IgD-negative memory B cell (primary cell): ENCODE results near the gene TMEM179B. TPM values are rescaled to one million over a fixed set of nuclear protein-coding genes. Genes with fewer than 3 reads are reported as not detected.
A peak's percentile ranks its signal among the peaks of the same experiment; 100 is the strongest.
"Not testable (repeated sequence)": the region's sequence is repeated elsewhere in the genome, so short reads cannot be mapped to it uniquely, and the experiment has no call there.

ENCODE experiments used
- H3K27ac Mint-ChIP-seq, 3 donors: one replicate each; pipeline ENCODE4 v1.8.0; 2020 to 2022; ENCODE audit warnings: mild to moderate bottlenecking in 3 of 3, mixed read lengths in 3 of 3, moderate library complexity in 1 of 3
- H3K27me3 Mint-ChIP-seq: one replicate; pipeline ENCODE4 v1.8.0; 2021; ENCODE audit warnings: mixed read lengths
- H3K36me3 Mint-ChIP-seq: one replicate; pipeline ENCODE4 v1.8.0; 2020; ENCODE audit warnings: mild to moderate bottlenecking, mixed read lengths
- H3K4me1 Mint-ChIP-seq, 3 donors: one replicate each; pipeline ENCODE4 v1.8.0; 2020 to 2022; ENCODE audit warnings: mixed read lengths in 3 of 3, mild to moderate bottlenecking in 1 of 3
- H3K4me3 Mint-ChIP-seq, 4 donors: one replicate each; pipeline ENCODE4 v1.8.0; 2020 to 2022; ENCODE audit warnings: mild to moderate bottlenecking in 4 of 4, mixed read lengths in 4 of 4, moderate library complexity in 3 of 4
- H3K9me3 Mint-ChIP-seq, 3 donors: one replicate each; pipeline ENCODE4 v1.8.0; 2020 to 2021; ENCODE audit warnings: mixed read lengths in 3 of 3, mild to moderate bottlenecking in 1 of 3
- polyA plus RNA-seq: library from polyadenylated mRNA; unstranded; fragments of 300-500 nt; fragmentation: Illumina TruSeq; gene quantifications from one replicate; pipeline ENCODE4 v1.2.3, GENCODE V29; 2021

Gene TMEM179B
- polyA plus RNA-seq, 1 donor from 2014 or later: 101 TPM

GRCh38 chr11:62805076-62805892, 18.1 kb downstream of the TMEM179B start, which contains the start of gene NXF1:
Gene NXF1 (minus strand): TSS chr11:62805440. CDS start chr11:62805356, 84 bp downstream.
- Mint-ChIP-seq H3K4me1 (peaks cover 13 to 15% (median 13%) of the 10 kb centered on the region in 3 donors), H3K36me3 (peaks cover 6% of the 10 kb centered on the region), H3K9me3 (no peaks in the 10 kb centered on the region), H3K27ac (peak within 1 kb of the TSS; percentile 97 to 99 (median 98)), H3K4me3 (peak within 1 kb of the TSS; percentile 98 to 99 (median 98)), H3K27me3 (no peaks in the 10 kb centered on the region)

DNA sequence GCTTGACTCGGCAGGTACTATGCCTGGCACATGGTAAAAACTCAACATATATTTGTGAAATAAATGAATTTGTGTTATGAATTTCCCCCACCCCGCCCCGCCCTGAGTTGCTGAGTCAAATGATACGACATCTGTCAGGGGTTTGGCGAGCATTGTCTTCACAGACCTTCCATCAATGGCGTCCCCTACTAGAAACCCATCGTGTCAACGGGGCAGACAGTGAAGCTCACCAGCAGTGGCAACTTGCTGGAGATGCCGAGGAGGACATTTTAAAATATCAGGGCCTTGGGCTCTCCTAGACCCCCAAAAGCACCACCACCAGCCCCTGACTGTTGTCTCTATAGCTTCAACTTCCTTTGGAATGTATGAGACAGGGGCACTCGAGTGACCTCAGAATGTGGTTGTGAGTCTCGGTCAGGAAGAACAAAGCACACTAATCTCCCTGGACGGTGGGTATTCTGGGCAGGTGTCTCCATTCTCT, 18.8 kb downstream of the TMEM179B start:
- peaks cover 6% of the 10 kb centered on the region for H3K36me3 Mint-ChIP-seq
- H3K4me1 Mint-ChIP-seq: peaks cover 13 to 16% (median 15%) of the 10 kb centered on the region in 3 donors
- peak overlapping the region; percentile 97 to 99 (median 98) for H3K27ac Mint-ChIP-seq
- H3K4me3 Mint-ChIP-seq: peak overlapping the region; percentile 98 to 99 (median 98)
- no peaks in the 10 kb centered on the region for H3K9me3 Mint-ChIP-seq
- H3K27me3 Mint-ChIP-seq: no peaks in the 10 kb centered on the region

GRCh38 chr11:62806611-62807121, 19.5 kb downstream of the TMEM179B start:
- peaks cover under 1% of the 10 kb centered on the region for H3K36me3 Mint-ChIP-seq
- H3K9me3 Mint-ChIP-seq: no peaks in the 10 kb centered on the region
- H3K27ac Mint-ChIP-seq: peak overlapping the region in 1 of 3 donors; percentile 97
- no peaks in the 10 kb centered on the region for H3K27me3 Mint-ChIP-seq
- peak overlapping the region; percentile 21 to 99 (median 80) for H3K4me3 Mint-ChIP-seq
- H3K4me1 Mint-ChIP-seq: peaks cover 13 to 20% (median 15%) of the 10 kb centered on the region in 3 donors

DNA sequence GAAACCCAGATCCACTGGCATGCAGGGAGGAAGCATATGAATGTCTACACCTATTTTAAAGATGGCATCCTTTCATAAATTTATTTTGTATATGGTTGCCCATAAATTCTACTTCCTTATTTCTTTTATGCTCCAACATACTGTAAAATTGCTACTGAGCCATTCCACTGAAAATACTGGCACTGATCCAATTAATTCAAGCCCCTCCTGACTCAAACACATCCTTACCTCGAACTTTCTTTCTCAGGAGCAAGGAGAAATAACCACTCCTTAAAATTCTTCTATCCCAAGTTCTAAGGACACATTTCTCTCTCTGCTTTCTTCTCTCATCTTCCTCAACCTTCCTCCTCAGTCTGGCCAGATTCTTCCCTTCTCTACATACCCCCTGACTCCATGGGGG, 23.5 kb downstream of the TMEM179B start:
- Mint-ChIP-seq H3K4me1 (peaks cover 5 to 8% (median 5%) of the 10 kb centered on the region in 3 donors), H3K36me3 (no peaks in the 10 kb centered on the region), H3K27me3 (no peaks in the 10 kb centered on the region), H3K9me3 (no peaks in the 10 kb centered on the region), H3K27ac (peak overlapping the region in 1 of 3 donors; percentile 78), H3K4me3 (peak overlapping the region in 1 of 4 donors; percentile 52)

DNA sequence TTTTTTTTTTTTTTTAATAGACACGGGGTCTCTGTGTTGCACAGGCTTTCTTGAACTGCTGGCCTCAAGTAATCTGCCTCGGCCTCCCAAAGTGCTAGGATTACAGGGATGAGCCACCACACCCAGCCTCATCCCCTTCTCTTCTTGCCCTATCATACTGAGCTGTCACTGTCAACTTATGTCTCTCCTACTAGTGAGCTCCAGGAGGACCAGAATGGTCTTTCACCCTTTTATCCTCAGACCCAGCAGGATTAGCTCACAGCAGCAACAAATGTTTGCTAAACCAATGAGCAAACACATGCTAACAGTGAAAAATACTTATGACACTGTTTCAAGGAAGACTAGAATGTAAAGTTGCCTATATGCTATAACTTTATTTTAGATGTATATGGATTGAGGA, 24.5 kb downstream of the TMEM179B start:
- Mint-ChIP-seq H3K9me3 (no peaks in the 10 kb centered on the region), H3K36me3 (no peaks in the 10 kb centered on the region), H3K27me3 (no peaks in the 10 kb centered on the region), H3K4me3 (peak overlapping the region in 1 of 4 donors; percentile 52), H3K4me1 (peaks cover 0 to 8% (median 2%) of the 10 kb centered on the region in 3 donors), H3K27ac (peak overlapping the region in 2 of 3 donors; percentile 1 to 78)

- Mint-ChIP-seq H3K27me3 (no peaks in the 10 kb centered on the region), H3K36me3 (peaks cover 6% of the 10 kb centered on the region), H3K27ac (no peak overlapping the region), H3K9me3 (no peaks in the 10 kb centered on the region), H3K4me1 (peaks cover 0 to 2% (median 0%) of the 10 kb centered on the region in 3 donors), H3K4me3 (no peak overlapping the region)
Measured at GRCh38 chr11:62816557-62816956, 29.4 kb downstream of the TMEM179B start.

DNA sequence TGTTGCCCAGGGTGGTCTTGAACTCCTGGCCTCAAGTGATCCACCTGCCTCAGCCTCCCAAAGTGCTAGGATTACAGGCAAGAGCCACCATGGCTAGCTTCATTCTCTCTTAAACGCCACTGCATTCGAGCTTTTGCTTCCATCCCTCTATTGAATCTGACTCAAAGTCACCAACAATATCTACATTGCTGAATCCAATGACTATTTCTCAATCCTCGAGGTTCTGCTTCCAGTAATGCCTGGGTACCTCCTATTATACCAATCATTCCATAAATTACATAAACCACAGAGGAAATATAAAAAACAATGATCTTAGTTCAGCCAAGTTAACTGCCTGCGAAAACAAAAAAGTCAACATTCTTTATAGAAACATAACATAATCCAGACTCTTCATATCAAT, 29.9 kb downstream of the TMEM179B start:
- Mint-ChIP-seq H3K9me3 (no peaks in the 10 kb centered on the region), H3K4me1 (no peaks in the 10 kb centered on the region), H3K27ac (no peak overlapping the region), H3K4me3 (no peak overlapping the region), H3K36me3 (peaks cover 6% of the 10 kb centered on the region), H3K27me3 (no peaks in the 10 kb centered on the region)

- Mint-ChIP-seq H3K4me1 (peaks cover 2 to 4% (median 4%) of the 10 kb centered on the region in 3 donors), H3K9me3 (no peaks in the 10 kb centered on the region), H3K4me3 (peak overlapping the region in 1 of 4 donors; percentile 5), H3K27ac (no peak overlapping the region), H3K27me3 (no peaks in the 10 kb centered on the region), H3K36me3 (peaks cover 8% of the 10 kb centered on the region)
Measured at GRCh38 chr11:62823677-62824076, 36.5 kb downstream of the TMEM179B start.

DNA sequence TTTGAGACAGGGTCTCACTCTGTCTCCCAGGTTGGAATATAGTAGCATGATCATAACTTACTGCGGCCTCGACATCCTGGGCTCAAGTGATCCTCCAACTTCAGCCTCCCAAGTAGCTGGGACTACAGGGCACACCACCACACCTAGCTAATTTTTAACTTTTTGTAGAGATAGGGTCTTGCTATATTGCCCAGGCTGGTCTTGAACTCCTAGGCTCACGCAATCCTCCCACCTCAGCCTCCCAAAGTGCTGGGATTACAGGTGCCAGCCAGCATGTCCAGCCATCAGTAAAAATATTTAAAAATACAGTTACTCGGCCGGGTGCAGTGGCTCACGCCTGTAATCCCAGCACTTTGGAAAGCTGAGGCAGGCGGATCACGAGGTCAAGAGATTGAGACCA, 40.9 kb downstream of the TMEM179B start:
- not testable (repeated sequence) for H3K27me3 Mint-ChIP-seq, H3K36me3 Mint-ChIP-seq, H3K9me3 Mint-ChIP-seq
- H3K4me3 Mint-ChIP-seq: peak overlapping the region in 2 of 4 donors; percentile 27 to 46
- peak overlapping the region in 1 of 3 donors; percentile 74 for H3K27ac Mint-ChIP-seq
- peaks cover 15 to 17% (median 17%) of the 10 kb centered on the region in 3 donors for H3K4me1 Mint-ChIP-seq

- Mint-ChIP-seq H3K4me1 (peaks cover 17 to 28% (median 22%) of the 10 kb centered on the region in 3 donors), H3K4me3 (peak overlapping the region; percentile 93 to 100 (median 96)), H3K27ac (peak overlapping the region; percentile 94 to 99 (median 99)), H3K27me3 (no peaks in the 10 kb centered on the region), H3K36me3 (peaks cover 11% of the 10 kb centered on the region), H3K9me3 (no peaks in the 10 kb centered on the region)
Measured at GRCh38 chr11:62830904-62831519, 43.8 kb downstream of the TMEM179B start.

DNA sequence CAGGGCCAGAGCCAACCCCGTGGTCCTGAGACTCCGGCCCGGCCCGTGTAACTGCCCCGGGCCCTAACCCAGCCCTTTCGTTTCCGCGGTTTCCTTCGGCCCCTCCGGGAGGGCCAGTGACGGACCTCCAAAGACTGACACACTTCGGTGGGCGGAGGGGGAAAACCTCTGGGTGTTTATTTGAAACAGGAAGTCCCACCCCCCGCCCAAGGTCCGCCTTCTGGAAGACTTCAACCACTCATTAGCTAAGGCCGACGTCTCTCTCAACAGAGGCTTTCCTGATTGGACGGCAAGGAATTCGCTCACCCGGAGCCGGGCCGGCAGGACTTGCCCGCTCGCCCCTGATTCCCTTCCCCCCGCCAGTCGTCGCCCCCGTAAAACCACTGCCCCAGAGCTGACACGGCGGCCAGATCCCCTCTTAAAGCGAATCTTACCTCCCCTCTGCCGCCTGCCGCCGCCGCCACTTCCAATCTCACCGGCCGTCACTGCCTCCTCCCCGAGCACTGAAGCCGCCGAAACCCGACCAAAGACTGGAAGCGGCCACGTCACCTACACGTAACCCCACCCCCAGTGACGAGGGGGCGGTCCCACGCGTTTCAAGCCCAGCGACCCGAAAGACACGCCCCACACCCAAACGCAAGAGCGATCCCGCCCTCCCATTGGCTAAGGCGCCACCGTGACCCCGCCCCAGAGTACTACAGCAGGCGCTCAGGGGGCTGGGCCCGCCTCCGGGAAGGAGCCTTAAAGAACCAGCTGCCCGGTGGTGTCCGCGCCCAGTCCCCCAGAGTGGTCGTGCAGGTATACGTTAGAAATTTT, 44.5 kb downstream of the TMEM179B start, which contains the start of gene STX5:
TSS of gene STX5 (minus strand) at position 532 of the 816 bp plus-strand sequence. CDS start 808 bp downstream, outside the sequence.
- H3K4me1 Mint-ChIP-seq: peaks cover 17 to 28% (median 25%) of the 10 kb centered on the region in 3 donors
- H3K36me3 Mint-ChIP-seq: peaks cover 11% of the 10 kb centered on the region
- H3K9me3 Mint-ChIP-seq: no peaks in the 10 kb centered on the region
- peak within 1 kb of the TSS; percentile 94 to 99 (median 99) for H3K27ac Mint-ChIP-seq
- peak within 1 kb of the TSS; percentile 93 to 100 (median 96) for H3K4me3 Mint-ChIP-seq
- H3K27me3 Mint-ChIP-seq: no peaks in the 10 kb centered on the region

GRCh38 chr11:62832336-62833234, 45.4 kb downstream of the TMEM179B start, which contains the start of gene TEX54:
Gene TEX54 (minus strand): TSS chr11:62832841.
- H3K9me3 Mint-ChIP-seq: no peaks in the 10 kb centered on the region
- no peaks in the 10 kb centered on the region for H3K27me3 Mint-ChIP-seq
- H3K36me3 Mint-ChIP-seq: peaks cover 11% of the 10 kb centered on the region
- H3K4me1 Mint-ChIP-seq: peaks cover 17 to 28% (median 27%) of the 10 kb centered on the region in 3 donors
- H3K4me3 Mint-ChIP-seq: peak within 1 kb of the TSS; percentile 93 to 100 (median 96)
- H3K27ac Mint-ChIP-seq: peak within 1 kb of the TSS; percentile 94 to 99 (median 99)

- peaks cover 9% of the 10 kb centered on the region for H3K36me3 Mint-ChIP-seq
- no peaks in the 10 kb centered on the region for H3K9me3 Mint-ChIP-seq
- H3K4me1 Mint-ChIP-seq: peaks cover 18 to 31% (median 31%) of the 10 kb centered on the region in 3 donors
- no peaks in the 10 kb centered on the region for H3K27me3 Mint-ChIP-seq
- H3K4me3 Mint-ChIP-seq: peak overlapping the region in 1 of 4 donors; percentile 10
- H3K27ac Mint-ChIP-seq: peak overlapping the region in 1 of 3 donors; percentile 41
Measured at GRCh38 chr11:62835336-62835735, 48.1 kb downstream of the TMEM179B start.
